ENCODE measurements around the gene FAM234B.

GRCh38 chr12:13099844-13100604 is 55.8 kb downstream of the FAM234B start:
- TF ChIP-seq CTCF (IDR thresholded peaks at IDR 0.05; ENCODE audit: low read depth, low read length), result no peak
- TF ChIP-seq POLR2A (IDR thresholded peaks at IDR 0.05; ENCODE audit: extremely low read depth, insufficient read length), result no peak
- 0 out of 2 replicates have a peak, but pooled peaks have one; percentile 3 for TF ChIP-seq MAX (IDR thresholded peaks at IDR 0.05; ENCODE audit: low read depth, low read length)
- no peak for TF ChIP-seq MYC (IDR thresholded peaks at IDR 0.05; ENCODE audit: low read depth, low read length)

All from NB4 (cell line).